Measurements from ENCODE around the gene ADA. TPM values are rescaled to one million over a fixed set of nuclear protein-coding genes. Genes with fewer than 3 reads are reported as not detected.

The ADA gene
- total RNA-seq, 4 donors from 2014 or later, result 11.1 to 14.9 (median 12.4) TPM

DNA sequence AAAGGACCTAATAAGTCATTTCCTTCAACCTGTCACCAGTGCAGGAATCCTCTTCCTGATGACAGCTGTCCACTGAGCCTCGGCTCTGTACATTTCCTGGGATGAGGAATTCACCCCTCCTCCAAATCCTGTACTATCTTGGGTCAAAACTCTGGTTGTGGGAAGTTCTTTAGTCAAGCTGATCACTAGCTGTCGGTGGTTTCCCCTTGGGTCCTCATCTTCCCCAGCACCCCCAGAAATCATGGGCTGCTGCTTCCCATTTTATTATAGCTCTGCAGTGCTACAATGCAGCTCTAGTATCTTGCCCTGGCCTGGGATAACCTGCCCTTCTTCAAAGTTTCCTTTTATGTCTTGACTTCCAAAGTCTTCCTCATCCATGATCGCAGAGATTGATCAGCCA lies 14.6 kb upstream of the ADA start:
- no peaks in the 10 kb centered on the region for H3K4me1 ChIP-seq
- no peak overlapping the region for H3K4me3 ChIP-seq
- 65 to 67% methylated on average over 3 of the region's 3 CpGs for WGBS, 2 donors
- TF ChIP-seq EP300 (IDR thresholded peaks at IDR 0.05) (no peak), POLR2A (IDR thresholded peaks at IDR 0.05) (no peak)
- TF ChIP-seq, protein P1, sequence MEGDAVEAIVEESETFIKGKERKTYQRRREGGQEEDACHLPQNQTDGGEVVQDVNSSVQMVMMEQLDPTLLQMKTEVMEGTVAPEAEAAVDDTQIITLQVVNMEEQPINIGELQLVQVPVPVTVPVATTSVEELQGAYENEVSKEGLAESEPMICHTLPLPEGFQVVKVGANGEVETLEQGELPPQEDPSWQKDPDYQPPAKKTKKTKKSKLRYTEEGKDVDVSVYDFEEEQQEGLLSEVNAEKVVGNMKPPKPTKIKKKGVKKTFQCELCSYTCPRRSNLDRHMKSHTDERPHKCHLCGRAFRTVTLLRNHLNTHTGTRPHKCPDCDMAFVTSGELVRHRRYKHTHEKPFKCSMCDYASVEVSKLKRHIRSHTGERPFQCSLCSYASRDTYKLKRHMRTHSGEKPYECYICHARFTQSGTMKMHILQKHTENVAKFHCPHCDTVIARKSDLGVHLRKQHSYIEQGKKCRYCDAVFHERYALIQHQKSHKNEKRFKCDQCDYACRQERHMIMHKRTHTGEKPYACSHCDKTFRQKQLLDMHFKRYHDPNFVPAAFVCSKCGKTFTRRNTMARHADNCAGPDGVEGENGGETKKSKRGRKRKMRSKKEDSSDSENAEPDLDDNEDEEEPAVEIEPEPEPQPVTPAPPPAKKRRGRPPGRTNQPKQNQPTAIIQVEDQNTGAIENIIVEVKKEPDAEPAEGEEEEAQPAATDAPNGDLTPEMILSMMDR (IDR thresholded peaks at IDR 0.05), result no peak
- peaks cover 0 to 6% of the 10 kb centered on the region in 2 donors for H3K27me3 ChIP-seq
- no peaks in the 10 kb centered on the region for H3K9me3 ChIP-seq
- no peak overlapping the region for H3K27ac ChIP-seq
- no peak for DNase-seq (ENCODE audit: low spot score in 2 of 2)
- H3K36me3 ChIP-seq, result no peaks in the 10 kb centered on the region

DNA sequence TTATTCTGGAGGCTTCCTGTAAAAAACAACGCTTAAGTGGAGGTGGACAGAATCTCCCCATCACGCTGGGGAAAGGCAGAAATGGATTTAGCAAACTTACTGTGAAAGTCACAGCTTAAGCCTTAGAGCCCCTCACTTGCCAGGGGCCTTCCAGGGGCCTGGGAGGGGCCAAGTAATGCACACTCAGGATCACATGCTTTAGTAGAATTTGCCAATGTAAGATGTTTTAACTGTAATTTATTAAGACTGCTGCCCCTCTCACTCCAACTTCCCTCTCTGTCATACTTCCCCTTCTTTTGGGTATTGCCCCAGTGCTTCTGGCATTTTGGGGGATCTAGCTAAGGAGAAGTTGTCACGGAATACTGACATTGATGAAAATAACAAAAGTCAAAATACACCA lies 12.6 kb upstream of the ADA start:
- TF ChIP-seq EP300 (IDR thresholded peaks at IDR 0.05), result peak in 1 of 2 donors; percentile 29
- TF ChIP-seq, protein P1 (IDR thresholded peaks at IDR 0.05), result no peak
- no peak for DNase-seq (ENCODE audit: low spot score in 2 of 2)
- H3K4me3 ChIP-seq, result no peak overlapping the region
- no peaks in the 10 kb centered on the region for H3K4me1 ChIP-seq
- no peaks in the 10 kb centered on the region for H3K36me3 ChIP-seq
- WGBS, 2 donors, result 63 to 64% methylated on average over 3 of the region's 3 CpGs
- H3K27ac ChIP-seq, result no peak overlapping the region
- peaks cover 0 to 6% of the 10 kb centered on the region in 2 donors for H3K27me3 ChIP-seq
- no peaks in the 10 kb centered on the region for H3K9me3 ChIP-seq

DNA sequence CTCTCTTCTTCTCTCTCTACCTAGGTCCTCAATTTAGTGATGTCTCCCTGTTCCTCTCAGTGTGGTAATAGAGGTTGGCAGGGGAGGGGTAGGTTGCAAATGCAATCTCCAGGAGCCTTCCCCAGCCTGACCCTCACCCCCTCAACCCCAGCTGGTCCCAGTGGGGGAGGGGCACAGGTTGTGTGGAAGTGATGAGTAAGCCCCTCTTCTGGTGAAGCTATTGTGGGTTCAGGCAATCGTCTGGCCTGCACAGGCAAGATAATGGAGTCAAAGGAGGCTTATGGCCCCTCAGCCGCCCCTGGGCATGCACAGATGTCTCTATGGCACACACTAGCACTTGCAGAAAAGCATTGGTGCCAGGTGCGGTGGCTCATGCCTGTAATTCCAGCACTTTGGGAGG lies 10.8 kb upstream of the ADA start:
- Histone ChIP-seq H3K36me3 (no peaks in the 10 kb centered on the region), H3K4me1 (no peaks in the 10 kb centered on the region), H3K27me3 (peaks cover 0 to 6% of the 10 kb centered on the region in 2 donors), H3K4me3 (no peak overlapping the region), H3K9me3 (peaks cover 0 to 8% (median 0%) of the 10 kb centered on the region in 4 donors), H3K27ac (no peak overlapping the region)
- TF ChIP-seq POLR2A (IDR thresholded peaks at IDR 0.05) (no peak), EP300 (IDR thresholded peaks at IDR 0.05) (no peak)
- TF ChIP-seq, protein P1 (IDR thresholded peaks at IDR 0.05), result no peak
- WGBS, 2 donors, result 56 to 59% methylated on average over 2 of the region's 3 CpGs
- no peak for DNase-seq (ENCODE audit: low spot score in 2 of 2)

DNA sequence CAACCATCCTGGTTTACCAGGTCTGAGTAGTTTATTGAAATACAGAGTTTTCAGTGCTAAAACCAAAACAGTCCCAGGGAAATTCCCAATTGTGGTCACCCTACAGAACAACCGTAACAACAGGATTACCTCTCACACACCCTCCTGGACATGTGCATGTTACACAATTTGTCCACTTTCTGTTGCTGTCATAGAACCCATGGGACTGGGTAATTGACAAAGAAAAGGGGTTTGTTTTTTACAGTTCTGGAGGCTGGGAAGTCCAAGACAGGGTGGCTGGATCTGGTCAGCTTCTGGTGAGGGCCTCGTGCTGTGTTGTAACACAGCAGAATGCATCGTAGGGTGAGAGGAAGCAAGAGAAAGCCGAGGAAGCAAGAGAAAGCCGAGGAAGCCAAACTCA lies 9.1 kb upstream of the ADA start:
- H3K36me3 ChIP-seq, result no peaks in the 10 kb centered on the region
- H3K4me1 ChIP-seq, result no peaks in the 10 kb centered on the region
- WGBS, 2 donors, result 55 to 66% methylated on average over 5 of the region's 5 CpGs
- H3K4me3 ChIP-seq, result no peak overlapping the region
- DNase-seq (ENCODE audit: low spot score in 2 of 2), result no peak
- H3K27ac ChIP-seq, result no peak overlapping the region
- peaks cover 0 to 8% (median 0%) of the 10 kb centered on the region in 4 donors for H3K9me3 ChIP-seq
- H3K27me3 ChIP-seq, result peaks cover 0 to 6% of the 10 kb centered on the region in 2 donors
- TF ChIP-seq, protein P1 (IDR thresholded peaks at IDR 0.05), result no peak
- TF ChIP-seq POLR2A (IDR thresholded peaks at IDR 0.05) (no peak), EP300 (IDR thresholded peaks at IDR 0.05) (no peak)

DNA sequence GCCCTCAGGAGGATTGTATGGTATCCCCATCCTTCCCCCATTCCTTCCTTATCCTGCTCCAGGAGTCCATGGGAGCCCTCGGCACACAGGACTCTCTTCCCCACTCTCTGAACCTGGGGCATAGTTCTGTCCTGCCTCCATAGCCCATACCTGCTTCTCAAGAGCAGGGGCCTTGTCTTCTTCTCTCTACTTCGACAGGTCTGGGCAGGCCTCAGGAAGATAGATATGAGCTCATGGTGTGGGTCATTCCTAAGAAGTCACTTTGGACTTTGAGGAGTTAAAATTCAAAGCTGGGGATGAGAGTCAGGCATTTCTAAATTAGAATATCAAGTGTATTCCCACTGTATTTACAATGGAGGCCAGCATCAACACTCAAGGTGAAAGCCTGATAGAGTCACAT lies 8.4 kb upstream of the ADA start:
- no peak for TF ChIP-seq POLR2A (IDR thresholded peaks at IDR 0.05)
- TF ChIP-seq, protein P1 (IDR thresholded peaks at IDR 0.05), result no peak
- TF ChIP-seq EP300 (IDR thresholded peaks at IDR 0.05), result no peak
- Histone ChIP-seq H3K9me3 (peaks cover 0 to 8% (median 0%) of the 10 kb centered on the region in 4 donors), H3K36me3 (no peaks in the 10 kb centered on the region), H3K27me3 (peaks cover 0 to 6% of the 10 kb centered on the region in 2 donors), H3K4me3 (no peak overlapping the region), H3K4me1 (no peaks in the 10 kb centered on the region), H3K27ac (no peak overlapping the region)
- WGBS, 2 donors, result 84 to 87% methylated on average over 2 of the region's 2 CpGs
- DNase-seq (ENCODE audit: low spot score in 2 of 2), result no peak

Data from tibial nerve (tissue), 4 donors.